ENCODE measurements around the gene CFLAR. TPM values are rescaled to one million over a fixed set of nuclear protein-coding genes. Genes with fewer than 3 reads are reported as not detected.

CFLAR gene
- total and polyA plus RNA-seq, 12 donors: 91.5 to 257 (median 203) TPM

DNA sequence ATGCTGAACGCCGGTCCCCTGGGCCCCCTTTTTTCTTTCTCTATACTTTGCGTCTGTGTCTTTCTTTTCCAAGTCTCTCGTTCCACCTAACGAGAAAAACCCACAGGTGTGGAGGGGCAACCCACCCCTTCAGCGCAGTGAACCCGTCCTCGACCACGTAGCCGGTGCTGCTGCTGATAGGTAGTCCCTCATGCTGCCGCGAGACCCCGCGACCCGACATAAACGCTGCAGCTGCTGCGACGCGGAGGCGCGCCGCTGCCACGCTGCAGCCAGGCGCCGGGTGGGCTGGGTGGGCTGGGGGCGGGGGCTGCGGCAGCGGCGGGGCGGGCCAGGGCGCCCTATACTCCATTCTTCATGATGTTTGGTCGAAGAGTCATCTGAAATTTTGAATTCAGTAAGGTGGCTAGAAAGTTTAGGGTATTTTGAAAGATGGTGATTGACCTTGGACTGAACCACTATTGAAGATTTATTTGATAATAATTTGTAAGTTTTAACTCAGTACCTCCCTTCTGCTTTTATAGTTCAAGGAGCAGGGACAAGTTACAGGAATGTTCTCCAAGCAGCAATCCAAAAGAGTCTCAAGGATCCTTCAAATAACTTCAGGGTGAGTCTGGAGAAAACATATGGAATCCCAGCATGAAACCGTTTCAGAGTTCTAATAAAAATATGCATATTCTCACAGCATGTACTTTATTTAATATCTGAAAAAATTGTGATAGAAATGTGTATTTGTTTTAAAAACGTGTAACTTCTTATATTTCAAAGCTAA is 24.1 kb downstream of the CFLAR start:
- peak overlapping the region in 4 of 10 donors; percentile 20 to 51 (median 35) for H3K27ac ChIP-seq
- WGBS, 2 donors: 68 to 76% methylated on average over 33 to 34 of the region's 34 CpGs
- DNase-seq: no peak
- no peaks in the 10 kb centered on the region for H3K9me3 ChIP-seq
- peaks cover 10 to 54% (median 41%) of the 10 kb centered on the region in 9 donors for H3K4me1 ChIP-seq
- H3K4me3 ChIP-seq: no peak overlapping the region
- intact Hi-C loops (cut with DNase I): no loop called here
- TF ChIP-seq, protein P1, sequence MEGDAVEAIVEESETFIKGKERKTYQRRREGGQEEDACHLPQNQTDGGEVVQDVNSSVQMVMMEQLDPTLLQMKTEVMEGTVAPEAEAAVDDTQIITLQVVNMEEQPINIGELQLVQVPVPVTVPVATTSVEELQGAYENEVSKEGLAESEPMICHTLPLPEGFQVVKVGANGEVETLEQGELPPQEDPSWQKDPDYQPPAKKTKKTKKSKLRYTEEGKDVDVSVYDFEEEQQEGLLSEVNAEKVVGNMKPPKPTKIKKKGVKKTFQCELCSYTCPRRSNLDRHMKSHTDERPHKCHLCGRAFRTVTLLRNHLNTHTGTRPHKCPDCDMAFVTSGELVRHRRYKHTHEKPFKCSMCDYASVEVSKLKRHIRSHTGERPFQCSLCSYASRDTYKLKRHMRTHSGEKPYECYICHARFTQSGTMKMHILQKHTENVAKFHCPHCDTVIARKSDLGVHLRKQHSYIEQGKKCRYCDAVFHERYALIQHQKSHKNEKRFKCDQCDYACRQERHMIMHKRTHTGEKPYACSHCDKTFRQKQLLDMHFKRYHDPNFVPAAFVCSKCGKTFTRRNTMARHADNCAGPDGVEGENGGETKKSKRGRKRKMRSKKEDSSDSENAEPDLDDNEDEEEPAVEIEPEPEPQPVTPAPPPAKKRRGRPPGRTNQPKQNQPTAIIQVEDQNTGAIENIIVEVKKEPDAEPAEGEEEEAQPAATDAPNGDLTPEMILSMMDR (IDR thresholded peaks at IDR 0.05): no peak
- ATAC-seq: no peak
- no peaks in the 10 kb centered on the region for H3K27me3 ChIP-seq
- H3K36me3 ChIP-seq: peaks cover 9 to 100% (median 76%) of the 10 kb centered on the region in 9 donors

DNA sequence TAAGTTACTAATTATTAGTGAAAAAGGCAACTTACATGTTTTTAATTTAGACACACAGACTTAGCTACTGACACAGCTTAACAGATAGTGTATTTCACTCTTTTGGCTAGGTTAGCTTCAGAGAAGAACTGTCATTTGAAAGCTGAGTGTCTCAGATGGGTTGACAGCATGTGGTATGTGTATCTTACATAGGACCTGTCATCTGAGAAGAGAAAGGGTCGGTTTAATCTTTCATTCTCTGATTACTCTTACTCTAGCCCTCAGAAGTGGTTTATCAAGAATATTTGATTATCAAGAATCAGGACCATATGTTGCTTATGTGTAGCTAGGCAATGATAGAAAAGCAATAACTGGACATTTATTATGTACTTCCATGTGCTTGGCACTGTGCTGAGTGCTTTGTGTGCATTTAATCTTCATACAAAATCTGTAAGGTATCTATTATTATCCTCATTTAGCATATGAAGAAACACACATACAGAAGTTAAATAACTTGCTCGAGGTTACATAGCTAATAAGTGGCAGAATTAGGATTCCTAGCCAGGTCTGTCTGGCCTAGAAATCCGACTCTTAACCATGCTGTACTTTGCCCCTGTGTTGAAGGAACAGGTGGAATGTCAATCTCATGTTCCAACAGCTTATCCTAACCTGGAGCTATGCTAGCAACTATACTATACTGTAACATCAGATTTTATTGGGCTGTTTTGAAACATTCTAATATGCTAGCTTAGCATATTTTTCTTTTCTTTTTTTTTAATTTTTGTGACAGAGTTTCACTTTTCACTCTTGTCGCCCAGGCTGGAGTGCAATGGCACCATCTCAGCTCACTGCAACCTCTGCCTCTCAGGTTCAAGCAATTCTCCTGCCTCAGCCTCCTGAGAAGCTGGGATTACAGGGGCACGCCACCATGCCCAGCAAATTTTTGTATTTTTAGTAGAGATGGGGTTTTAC is 28.4 kb downstream of the CFLAR start:
- DNase-seq: no peak
- WGBS, 2 donors: 73 to 75% methylated on average over 5 of the region's 5 CpGs
- Histone ChIP-seq H3K9me3 (no peaks in the 10 kb centered on the region), H3K36me3 (peaks cover 0 to 100% (median 60%) of the 10 kb centered on the region in 9 donors), H3K4me1 (peaks cover 0 to 30% (median 20%) of the 10 kb centered on the region in 9 donors), H3K27ac (peak overlapping the region in 5 of 10 donors; percentile 6 to 55 (median 20)), H3K27me3 (no peaks in the 10 kb centered on the region), H3K4me3 (no peak overlapping the region)
- peak in 1 of 8 donors; percentile 43 for ATAC-seq
- intact Hi-C loops (cut with DNase I): no loop called here
- TF ChIP-seq, protein P1 (IDR thresholded peaks at IDR 0.05): no peak

DNA sequence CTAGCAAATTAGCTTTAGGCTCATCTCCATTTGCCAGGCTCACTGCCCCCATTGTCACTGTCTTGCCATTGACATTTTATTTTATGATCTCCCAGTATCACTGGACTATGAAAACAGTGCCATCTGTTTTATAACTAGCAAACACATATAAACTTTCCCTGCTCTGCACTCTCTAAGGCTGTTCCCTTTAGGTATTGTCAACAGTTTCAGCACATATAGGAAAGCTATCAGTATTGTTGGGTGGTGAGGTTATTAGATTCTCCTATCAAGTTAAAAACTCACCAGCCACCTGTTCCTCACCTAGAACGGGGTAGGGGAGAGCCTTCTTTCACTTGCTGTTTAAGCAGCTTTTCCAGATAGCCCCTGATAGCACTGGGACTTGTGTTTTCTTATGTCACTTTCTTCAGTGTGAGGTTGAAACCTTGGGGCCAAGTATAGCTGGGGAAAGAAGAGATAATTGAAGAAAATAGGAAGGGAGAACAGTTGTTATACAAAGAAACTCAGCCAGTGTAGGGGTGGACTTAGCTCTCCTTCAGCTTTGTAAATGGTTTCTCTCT is 32.5 kb downstream of the CFLAR start:
- H3K36me3 ChIP-seq: peaks cover 0 to 100% (median 65%) of the 10 kb centered on the region in 9 donors
- intact Hi-C loops (cut with DNase I): no loop called here
- 62 to 81% methylated on average over 1 of the region's 1 CpG for WGBS, 2 donors
- no peak overlapping the region for H3K4me3 ChIP-seq
- DNase-seq (no peak), ATAC-seq (no peak)
- no peaks in the 10 kb centered on the region for H3K27me3 ChIP-seq
- TF ChIP-seq, protein P1 (IDR thresholded peaks at IDR 0.05): no peak
- H3K4me1 ChIP-seq: peaks cover 6 to 65% (median 49%) of the 10 kb centered on the region in 9 donors
- no peaks in the 10 kb centered on the region for H3K9me3 ChIP-seq
- peak overlapping the region in 9 of 10 donors; percentile 20 to 94 (median 38) for H3K27ac ChIP-seq

Data from heart right ventricle (tissue), 16 donors.